ENCODE results near the gene DIAPH1.
A peak's percentile ranks its signal among the peaks of the same experiment; 100 is the strongest.

Gene DIAPH1

GRCh38 chr5:141608557-141608956 is 10.2 kb downstream of the DIAPH1 start:
- Mint-ChIP-seq H3K4me1 (peaks cover 6% of the 10 kb centered on the region), H3K36me3 (ENCODE audit: low read depth) (peaks cover 8% of the 10 kb centered on the region), H3K27me3 (ENCODE audit: low read depth) (no peaks in the 10 kb centered on the region), H3K9me3 (no peaks in the 10 kb centered on the region), H3K4me3 (no peak overlapping the region), H3K27ac (peak overlapping the region in 2 of 3 experiments; percentile 77 to 92)
- TF ChIP-seq CTCF (IDR thresholded peaks at IDR 0.05; ENCODE audit: unreplicated experiment in 3 of 3) = no peak

- Mint-ChIP-seq H3K27ac (peak overlapping the region in 2 of 3 experiments; percentile 77 to 92), H3K27me3 (ENCODE audit: low read depth) (no peaks in the 10 kb centered on the region), H3K9me3 (no peaks in the 10 kb centered on the region), H3K36me3 (ENCODE audit: low read depth) (peaks cover 8% of the 10 kb centered on the region), H3K4me1 (peaks cover 6% of the 10 kb centered on the region), H3K4me3 (no peak overlapping the region)
- TF ChIP-seq CTCF (IDR thresholded peaks at IDR 0.05; ENCODE audit: unreplicated experiment in 3 of 3) = no peak
These were observed 10.8 kb downstream of the DIAPH1 start for GRCh38 chr5:141608046-141608445.

- Mint-ChIP-seq H3K27me3 (ENCODE audit: low read depth) (no peaks in the 10 kb centered on the region), H3K4me3 (no peak overlapping the region), H3K4me1 (peaks cover 6% of the 10 kb centered on the region), H3K36me3 (ENCODE audit: low read depth) (peaks cover 3% of the 10 kb centered on the region), H3K9me3 (no peaks in the 10 kb centered on the region), H3K27ac (peak overlapping the region in 2 of 3 experiments; percentile 37 to 39)
- TF ChIP-seq CTCF (IDR thresholded peaks at IDR 0.05; ENCODE audit: unreplicated experiment in 3 of 3) = no peak
These were observed 13.1 kb downstream of the DIAPH1 start for GRCh38 chr5:141605523-141606277.

DNA sequence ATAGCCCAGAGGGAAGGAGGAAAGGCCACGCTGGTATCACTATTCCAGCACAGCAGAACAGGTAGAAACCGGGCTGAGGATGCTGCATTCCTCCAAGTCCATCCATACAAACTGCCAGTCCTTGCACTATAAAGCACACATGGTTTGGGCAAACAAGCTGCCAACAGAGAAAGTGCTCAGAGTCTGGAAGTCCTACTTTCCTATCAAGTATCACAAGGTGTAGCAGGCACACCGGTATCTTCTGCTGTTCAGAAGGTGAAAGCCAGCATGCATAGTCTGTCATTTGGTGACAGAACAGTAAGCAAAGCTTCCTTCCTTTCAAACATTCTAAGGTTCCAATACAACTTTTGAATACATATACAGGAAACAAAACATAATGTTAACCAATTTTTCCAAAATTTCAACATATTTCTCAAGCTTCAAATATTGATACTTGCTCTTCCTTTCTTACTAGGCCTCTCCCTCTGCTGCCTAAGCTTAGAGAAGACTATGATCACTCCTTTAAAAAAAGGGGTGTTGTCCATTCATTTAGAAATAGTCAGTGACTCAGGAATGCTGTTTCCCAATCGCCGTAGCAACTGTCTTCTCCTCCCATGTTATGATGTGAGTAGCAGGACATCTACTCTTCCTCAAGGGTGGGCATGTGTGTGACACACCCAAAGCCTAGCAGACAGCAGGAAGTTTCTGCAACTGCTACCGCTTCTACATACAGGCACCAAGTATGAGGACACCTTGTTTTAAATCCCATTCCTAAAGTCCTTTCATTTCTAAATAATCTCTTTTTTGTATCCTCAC is 14.7 kb downstream of the DIAPH1 start:
- Mint-ChIP-seq H3K27ac (no peak overlapping the region), H3K9me3 (no peaks in the 10 kb centered on the region), H3K4me3 (no peak overlapping the region), H3K27me3 (ENCODE audit: low read depth) (no peaks in the 10 kb centered on the region), H3K4me1 (peaks cover 6% of the 10 kb centered on the region), H3K36me3 (ENCODE audit: low read depth) (no peaks in the 10 kb centered on the region)
- TF ChIP-seq CTCF (IDR thresholded peaks at IDR 0.05; ENCODE audit: unreplicated experiment in 3 of 3) = no peak

DNA sequence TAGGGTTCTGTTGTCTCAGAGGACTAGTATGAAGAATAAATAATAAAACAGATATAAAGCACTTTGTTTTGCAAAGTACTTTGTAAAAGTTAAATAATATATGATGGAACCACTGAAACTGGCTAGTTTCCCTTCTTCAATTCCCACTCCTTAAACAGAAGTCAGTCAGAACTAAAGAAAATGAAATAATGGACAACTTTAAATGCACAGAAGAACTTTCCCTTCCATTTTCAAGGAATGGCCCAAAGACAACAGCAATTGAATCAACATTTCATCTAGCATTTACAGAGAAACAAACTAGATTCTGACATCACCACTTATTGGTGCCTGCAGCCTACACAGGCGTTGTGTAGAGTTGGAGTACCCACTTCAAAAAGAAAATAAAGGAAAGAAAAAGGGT is 16.2 kb downstream of the DIAPH1 start:
- no peak for TF ChIP-seq CTCF (IDR thresholded peaks at IDR 0.05; ENCODE audit: unreplicated experiment in 3 of 3)
- Mint-ChIP-seq H3K4me3 (no peak overlapping the region), H3K36me3 (ENCODE audit: low read depth) (no peaks in the 10 kb centered on the region), H3K27ac (no peak overlapping the region), H3K4me1 (peaks cover 6% of the 10 kb centered on the region), H3K9me3 (no peaks in the 10 kb centered on the region), H3K27me3 (ENCODE audit: low read depth) (no peaks in the 10 kb centered on the region)

Data from nephron (organoid).